GM19023 (cell line): ENCODE results near the gene LRRC4B.
"Not testable (repeated sequence)": the region's sequence is repeated elsewhere in the genome, so short reads cannot be mapped to it uniquely, and the experiment has no call there.

Experiments used
- ATAC-seq: cut with Tn5 transposase; IDR thresholded peaks from one replicate; pipeline ENCODE4 v1.9.1; 2021; ENCODE audit warnings: mild to moderate bottlenecking, moderate library complexity; ENCODE audit not compliant: unreplicated experiment

Gene LRRC4B

GRCh38 chr19:50531171-50531612 is 37.0 kb downstream of the LRRC4B start:
- no peak for ATAC-seq

- ATAC-seq: not testable (repeated sequence)
These were observed 40.2 kb downstream of the LRRC4B start for GRCh38 chr19:50528052-50528451.

GRCh38 chr19:50522881-50523280 is 45.4 kb downstream of the LRRC4B start:
- no peak for ATAC-seq

GRCh38 chr19:50520822-50521465 is 47.3 kb downstream of the LRRC4B start:
- ATAC-seq: no peak

GRCh38 chr19:50519006-50519575 is 49.1 kb downstream of the LRRC4B start:
- ATAC-seq: no peak

GRCh38 chr19:50518091-50519005 is 49.9 kb downstream of the LRRC4B start:
- no peak for ATAC-seq

GRCh38 chr19:50517704-50518075 is 50.5 kb downstream of the LRRC4B start:
- no peak for ATAC-seq

- no peak for ATAC-seq
These were observed 51.1 kb downstream of the LRRC4B start for GRCh38 chr19:50516964-50517703.

GRCh38 chr19:50516456-50516855 is 51.8 kb downstream of the LRRC4B start:
- no peak for ATAC-seq

- ATAC-seq: no peak
These were observed 53.1 kb downstream of the LRRC4B start for GRCh38 chr19:50515168-50515561.

- ATAC-seq: no peak
These were observed 53.7 kb downstream of the LRRC4B start for GRCh38 chr19:50514346-50515167.

GRCh38 chr19:50513746-50514345 is 54.4 kb downstream of the LRRC4B start, which contains the start of gene ASPDH:
TSS of gene ASPDH (minus strand) at chr19:50513913. CDS start at chr19:50513823, 90 bp downstream.
- ATAC-seq: no peak

- no peak for ATAC-seq
These were observed 55.1 kb downstream of the LRRC4B start for GRCh38 chr19:50512999-50513745.

GRCh38 chr19:50512112-50512998 is 55.9 kb downstream of the LRRC4B start:
- ATAC-seq: no peak

- peak; percentile 85 for ATAC-seq
These were observed 57.0 kb downstream of the LRRC4B start, which contains the start of gene JOSD2 for GRCh38 chr19:50511069-50511822. TSS of gene JOSD2 (minus strand) at chr19:50511191. CDS start at chr19:50510431, 760 bp downstream.

- peak; percentile 15 for ATAC-seq
These were observed 57.6 kb downstream of the LRRC4B start for GRCh38 chr19:50510700-50511068.

- no peak for ATAC-seq
These were observed 58.0 kb downstream of the LRRC4B start for GRCh38 chr19:50510121-50510670.
